Head of caudate nucleus (tissue), 42 donors: Measurements from ENCODE around the gene SFT2D1.

ENCODE experiments used
- DNase-seq, 42 donors: peaks; one replicate each; pipeline versions ENCODE4 v3.0.0 to v3.0.0-alpha.2; 2020 to 2021; ENCODE audit warnings: mixed read lengths in 7 of 42
- intact Hi-C: fragments of 100-400 bp; cut with DNase I; formaldehyde crosslinking; loops from one replicate; pipeline ENCODE4 v1.15.0; 2022

The SFT2D1 gene

GRCh38 chr6:166343150-166343487 is 774 bp upstream of the SFT2D1 start:
- no peak for DNase-seq
- intact Hi-C loops = loop anchor here (5.0 kb wide), 1 partner anchor 39 kb away; the partner anchor contains the start of gene MPC1

- no peak for DNase-seq
- intact Hi-C loops = loop anchor here (5.0 kb wide), 1 partner anchor 40 kb away; the partner anchor contains the start of gene MPC1
Measured at GRCh38 chr6:166341977-166342348, 382 bp downstream of the SFT2D1 start.

- intact Hi-C loops = loop anchor here (5.0 kb wide), 1 partner anchor 41 kb away; the partner anchor contains the start of gene MPC1
Measured at GRCh38 chr6:166341464-166341863, 881 bp downstream of the SFT2D1 start.

GRCh38 chr6:166338854-166339253 is 3.5 kb downstream of the SFT2D1 start:
- intact Hi-C loops = no loop called here
- peak in 1 of 42 donors; percentile 12 for DNase-seq

More at GRCh38 chr6:166341464-166341863, 881 bp downstream of the SFT2D1 start:
- DNase-seq = no peak

GRCh38 chr6:166336847-166337246 is 5.5 kb downstream of the SFT2D1 start:
- intact Hi-C loops = no loop called here
- peak in 1 of 42 donors; percentile 28 for DNase-seq

GRCh38 chr6:166335378-166336302 is 6.7 kb downstream of the SFT2D1 start:
- DNase-seq = peak in 1 of 42 donors; percentile 7

GRCh38 chr6:166334878-166335277 is 7.5 kb downstream of the SFT2D1 start:
- intact Hi-C loops = no loop called here
- no peak for DNase-seq

More at GRCh38 chr6:166335378-166336302, 6.7 kb downstream of the SFT2D1 start:
- intact Hi-C loops = no loop called here

GRCh38 chr6:166333172-166333995 is 9.0 kb downstream of the SFT2D1 start:
- DNase-seq = no peak
- intact Hi-C loops = no loop called here

GRCh38 chr6:166331503-166332415 is 10.6 kb downstream of the SFT2D1 start:
- intact Hi-C loops = no loop called here
- DNase-seq = no peak

GRCh38 chr6:166330612-166331011 is 11.7 kb downstream of the SFT2D1 start:
- intact Hi-C loops = no loop called here

GRCh38 chr6:166325383-166326042 is 16.8 kb downstream of the SFT2D1 start:
- intact Hi-C loops = no loop called here
- DNase-seq = peak in 1 of 42 donors; percentile 28

More at GRCh38 chr6:166330612-166331011, 11.7 kb downstream of the SFT2D1 start:
- peak; percentile 62 to 94 (median 85) for DNase-seq

GRCh38 chr6:166323395-166323794 is 18.9 kb downstream of the SFT2D1 start:
- no peak for DNase-seq
- intact Hi-C loops = no loop called here

- intact Hi-C loops = no loop called here
Measured at GRCh38 chr6:166318649-166319600, 23.4 kb downstream of the SFT2D1 start.

GRCh38 chr6:166318227-166318626 is 24.1 kb downstream of the SFT2D1 start:
- intact Hi-C loops = no loop called here
- DNase-seq = peak in 2 of 42 donors; percentile 33 to 40

More at GRCh38 chr6:166318649-166319600, 23.4 kb downstream of the SFT2D1 start:
- DNase-seq = peak in 9 of 42 donors; percentile 27 to 72 (median 48)

- intact Hi-C loops = no loop called here
- DNase-seq = peak in 1 of 42 donors; percentile 33
Measured at GRCh38 chr6:166317261-166318212, 24.8 kb downstream of the SFT2D1 start.

GRCh38 chr6:166315436-166315835 is 26.9 kb downstream of the SFT2D1 start:
- intact Hi-C loops = no loop called here
- DNase-seq = no peak
